ENCODE data around the gene BPIFB2.

Gene BPIFB2

GRCh38 chr20:33071198-33071597, 63.7 kb downstream of the BPIFB2 start:
- no peak for DNase-seq

- no peak for DNase-seq
Measured at GRCh38 chr20:33072362-33072761, 64.9 kb downstream of the BPIFB2 start.

- DNase-seq: no peak
Measured at GRCh38 chr20:33072813-33073212, 65.3 kb downstream of the BPIFB2 start.

All from NCI-H146 (cell line).